LNCaP clone FGC (cell line): ENCODE measurements around the gene TSPAN5.

ENCODE experiments used
- DNase-seq: peaks from one replicate; pipeline ENCODE4 v3.0.0-alpha.2; 2011; ENCODE audit warnings: low read depth
- H3K4me3 ChIP-seq: 2 replicates; pipeline ENCODE4 v1.5.1; 2011; ENCODE audit warnings: mild to moderate bottlenecking, low read depth, low read length, control low read depth
- CTCF ChIP-seq: IDR thresholded peaks from 2 replicates; pipeline ENCODE4 v1.5.1; 2012; ENCODE audit warnings: mild to moderate bottlenecking; ENCODE audit not compliant: control insufficient read depth, insufficient read depth; ENCODE audit errors: extremely low read depth

Gene TSPAN5

GRCh38 chr4:98639108-98639507 is 19.3 kb downstream of the TSPAN5 start:
- no peak for DNase-seq
- TF ChIP-seq CTCF: no peak
- no peak overlapping the region for H3K4me3 ChIP-seq

GRCh38 chr4:98638661-98639060 is 19.8 kb downstream of the TSPAN5 start:
- TF ChIP-seq CTCF: no peak
- no peak for DNase-seq
- H3K4me3 ChIP-seq: no peak overlapping the region

- DNase-seq: no peak
- H3K4me3 ChIP-seq: no peak overlapping the region
- no peak for TF ChIP-seq CTCF
Measured at GRCh38 chr4:98634061-98634460, 24.4 kb downstream of the TSPAN5 start.

- no peak overlapping the region for H3K4me3 ChIP-seq
- TF ChIP-seq CTCF: no peak
- DNase-seq: no peak
Measured at GRCh38 chr4:98633159-98633558, 25.3 kb downstream of the TSPAN5 start.

- TF ChIP-seq CTCF: no peak
- H3K4me3 ChIP-seq: no peak overlapping the region
- DNase-seq: no peak
Measured at GRCh38 chr4:98632258-98632657, 26.2 kb downstream of the TSPAN5 start.

- no peak for DNase-seq
- H3K4me3 ChIP-seq: no peak overlapping the region
- no peak for TF ChIP-seq CTCF
Measured at GRCh38 chr4:98631506-98631905, 26.9 kb downstream of the TSPAN5 start.

GRCh38 chr4:98630737-98631454 is 27.5 kb downstream of the TSPAN5 start:
- DNase-seq: no peak
- no peak overlapping the region for H3K4me3 ChIP-seq
- TF ChIP-seq CTCF: no peak
